GM19395 (cell line): ENCODE data around the gene RNF167.

Experiments
- ATAC-seq: cut with Tn5 transposase; IDR thresholded peaks from one replicate; pipeline ENCODE4 v1.9.1; 2021; ENCODE audit warnings: mild to moderate bottlenecking, moderate library complexity; ENCODE audit not compliant: unreplicated experiment

The RNF167 gene

GRCh38 chr17:4939796-4940554, at the start of gene RNF167, which contains the start of gene SLC25A11:
TSS of gene RNF167 (plus strand) at chr17:4940268. CDS start at chr17:4940910, 642 bp downstream.
TSS of gene SLC25A11 (minus strand) at chr17:4940046. CDS start at chr17:4939910, 136 bp downstream.
- ATAC-seq: peak; percentile 75

- no peak for ATAC-seq
Observed at GRCh38 chr17:4891411-4892410, 48.4 kb upstream of the RNF167 start.

- no peak for ATAC-seq
Observed at GRCh38 chr17:4892499-4893221, 47.4 kb upstream of the RNF167 start.

- no peak for ATAC-seq
Observed at GRCh38 chr17:4893272-4893671, 46.8 kb upstream of the RNF167 start.

- no peak for ATAC-seq
Observed at GRCh38 chr17:4893721-4894560, 46.1 kb upstream of the RNF167 start.

- no peak for ATAC-seq
Observed at GRCh38 chr17:4895121-4895520, 44.9 kb upstream of the RNF167 start.

GRCh38 chr17:4895657-4896331, 44.3 kb upstream of the RNF167 start:
- no peak for ATAC-seq

- ATAC-seq: no peak
Observed at GRCh38 chr17:4896332-4897197, 43.5 kb upstream of the RNF167 start.

- ATAC-seq: no peak
Observed at GRCh38 chr17:4897198-4897687, 42.8 kb upstream of the RNF167 start.

GRCh38 chr17:4897785-4898184, 42.3 kb upstream of the RNF167 start:
- ATAC-seq: no peak

- ATAC-seq: no peak
Observed at GRCh38 chr17:4898351-4898750, 41.7 kb upstream of the RNF167 start.

GRCh38 chr17:4898927-4899326, 41.1 kb upstream of the RNF167 start:
- no peak for ATAC-seq

GRCh38 chr17:4899341-4900230, 40.5 kb upstream of the RNF167 start, which contains the start of gene C17orf107:
TSS of gene C17orf107 (plus strand) at chr17:4899536. CDS start at chr17:4899763, 227 bp downstream.
- ATAC-seq: no peak

GRCh38 chr17:4900231-4901107, 39.6 kb upstream of the RNF167 start:
- ATAC-seq: no peak

GRCh38 chr17:4901108-4901647, 38.9 kb upstream of the RNF167 start:
- no peak for ATAC-seq
